Activated CD8-positive, alpha-beta T cell treated with anti-CD3 and anti-CD28 coated beads for 36 hours (primary cell): Measurements from ENCODE around the gene KRABD2.

Experiments used
- ATAC-seq: fragments of 200-7000 bp; cut with Tn5 transposase; one replicate; pipeline ENCODE4 v1.10.0; 2021; ENCODE audit warnings: mild to moderate bottlenecking, moderate library complexity
- CTCF ChIA-PET: fragments of 350-600 bp; sonication (Branson Sonifier 250); formaldehyde crosslinking; loops from one replicate; lab custom pipeline; 2021; ENCODE audit warnings: antibody characterized with exemption; lab: Charles Lee
- POLR2A ChIA-PET: fragments of 350-600 bp; sonication (Branson Sonifier 250); formaldehyde crosslinking; loops from one replicate; lab custom pipeline; 2021; ENCODE audit warnings: antibody characterized with exemption; lab: Charles Lee
- DNase-seq: peaks from one replicate; pipeline ENCODE4 v3.0.0-alpha.2; 2020
- H3K27ac Mint-ChIP-seq: one replicate; pipeline ENCODE4 v1.8.0; 2021; ENCODE audit warnings: mild to moderate bottlenecking, mixed read lengths
- H3K27me3 Mint-ChIP-seq: one replicate; pipeline ENCODE4 v1.8.0; 2021; ENCODE audit warnings: mixed read lengths
- H3K36me3 Mint-ChIP-seq: one replicate; pipeline ENCODE4 v1.8.0; 2021; ENCODE audit warnings: low read depth, mixed read lengths
- H3K4me1 Mint-ChIP-seq: one replicate; pipeline ENCODE4 v1.8.0; 2021; ENCODE audit warnings: low read depth, mixed read lengths
- H3K4me3 Mint-ChIP-seq: one replicate; pipeline ENCODE4 v1.8.0; 2021; ENCODE audit warnings: mild to moderate bottlenecking, moderate library complexity, mixed read lengths
- H3K9me3 Mint-ChIP-seq: one replicate; pipeline ENCODE4 v1.8.0; 2021; ENCODE audit warnings: mixed read lengths
- CTCF ChIP-seq: fragments of 200-600 bp; IDR thresholded peaks from one replicate; pipeline ENCODE4 v1.8.0; 2022; ENCODE audit warnings: antibody characterized with exemption, mild to moderate bottlenecking
- intact Hi-C: fragments of 100-400 bp; cut with micrococcal nuclease; formaldehyde crosslinking; loops from one replicate; pipeline ENCODE4 v1.10.0; 2022

Gene KRABD2

GRCh38 chr17:8376271-8377067 is at the start of gene KRABD2:
KRABD2 (minus strand) TSS chr17:8376704.
- TF ChIP-seq CTCF, result peak; percentile 42
- intact Hi-C loops, result no loop called here
- peak; percentile 93 for DNase-seq
- ChIA-PET POLR2A (interaction anchor here (0.7 to 3.5 kb wide), 17 partner anchors 11 to 369 kb away, joined by 3 to 17 read pairs (median 4); partner anchors contain the start of genes AURKB and SLC25A35), CTCF (interaction anchor here (0.7 to 2.1 kb wide), 16 partner anchors 10 to 369 kb away, joined by 3 to 10 read pairs (median 4); partner anchors contain the start of genes PFAS and SLC25A35)
- peak; percentile 99 for ATAC-seq
- Mint-ChIP-seq H3K36me3 (peaks cover 60% of the 10 kb centered on the region), H3K4me1 (peaks cover 49% of the 10 kb centered on the region), H3K9me3 (no peaks in the 10 kb centered on the region), H3K27me3 (no peaks in the 10 kb centered on the region), H3K27ac (peak within 1 kb of the TSS; percentile 77), H3K4me3 (peak within 1 kb of the TSS; percentile 81)

GRCh38 chr17:8421571-8421970 is 45.1 kb upstream of the KRABD2 start:
- ATAC-seq, result no peak
- ChIA-PET POLR2A (no interaction called here), CTCF (interaction anchor here (3.2 kb wide), 1 partner anchor 11 kb away, joined by 24 read pairs; no protein-coding TSS in a partner anchor)
- no peak for DNase-seq
- no peak for TF ChIP-seq CTCF
- intact Hi-C loops, result no loop called here
- no peaks in the 10 kb centered on the region for H3K4me1 Mint-ChIP-seq
- H3K27ac Mint-ChIP-seq, result no peak overlapping the region
- H3K27me3 Mint-ChIP-seq, result peaks cover 18% of the 10 kb centered on the region
- no peaks in the 10 kb centered on the region for H3K36me3 Mint-ChIP-seq
- H3K9me3 Mint-ChIP-seq, result no peaks in the 10 kb centered on the region
- H3K4me3 Mint-ChIP-seq, result no peak overlapping the region

- Mint-ChIP-seq H3K4me3 (no peak overlapping the region), H3K27me3 (peaks cover 22% of the 10 kb centered on the region), H3K9me3 (no peaks in the 10 kb centered on the region), H3K27ac (no peak overlapping the region), H3K36me3 (no peaks in the 10 kb centered on the region), H3K4me1 (no peaks in the 10 kb centered on the region)
- no peak for DNase-seq
- CTCF ChIA-PET, result interaction anchor here (1.5 to 3.2 kb wide), 2 partner anchors 10 to 366 kb away, joined by 6 to 24 read pairs; no protein-coding TSS in a partner anchor
- no peak for TF ChIP-seq CTCF
- intact Hi-C loops, result no loop called here
- no peak for ATAC-seq
- POLR2A ChIA-PET, result interaction anchor here (0.8 to 1.0 kb wide), 2 partner anchors 26 to 40 kb away, joined by 3 read pairs; no protein-coding TSS in a partner anchor
These were observed 43.8 kb upstream of the KRABD2 start for GRCh38 chr17:8420041-8420934.

DNA sequence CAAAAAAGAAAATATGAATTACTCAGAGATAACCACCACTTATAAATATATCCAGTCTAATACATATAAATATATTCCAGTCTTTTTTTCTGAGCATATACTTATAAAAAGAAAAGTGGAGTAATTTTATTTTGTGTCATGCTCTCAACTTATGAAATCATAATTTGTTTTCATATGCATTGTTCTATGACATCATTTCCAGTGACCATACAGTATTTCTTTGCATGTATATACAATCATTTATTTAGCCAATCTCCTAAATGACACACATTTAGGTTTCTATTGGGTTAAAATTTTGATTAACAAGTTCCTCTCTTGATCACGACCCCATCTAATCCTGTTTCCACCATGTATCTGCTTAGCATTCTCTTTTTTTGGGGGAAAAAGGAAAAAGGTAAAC is 42.8 kb upstream of the KRABD2 start:
- POLR2A ChIA-PET, result interaction anchor here (1.0 kb wide), 1 partner anchor 41 kb away, joined by 3 read pairs; no protein-coding TSS in a partner anchor
- H3K4me3 Mint-ChIP-seq, result no peak overlapping the region
- H3K9me3 Mint-ChIP-seq, result no peaks in the 10 kb centered on the region
- TF ChIP-seq CTCF, result no peak
- no peak for ATAC-seq
- CTCF ChIA-PET, result interaction anchor here (3.2 kb wide), 1 partner anchor 9 kb away, joined by 24 read pairs; no protein-coding TSS in a partner anchor
- H3K4me1 Mint-ChIP-seq, result no peaks in the 10 kb centered on the region
- intact Hi-C loops, result no loop called here
- H3K27me3 Mint-ChIP-seq, result peaks cover 19% of the 10 kb centered on the region
- DNase-seq, result no peak
- H3K36me3 Mint-ChIP-seq, result no peaks in the 10 kb centered on the region
- H3K27ac Mint-ChIP-seq, result no peak overlapping the region
